Panc1 (cell line): ENCODE results near the gene TSKU.

Experiments used
- CTCF ChIP-seq: fragments of 450-650 bp; IDR thresholded peaks from 2 replicates; pipeline ENCODE4 v1.5.1; 2017; ENCODE audit warnings: mild to moderate bottlenecking
- POLR2AphosphoS5 ChIP-seq: IDR thresholded peaks from 2 replicates; pipeline ENCODE4 v1.6.1; 2012; ENCODE audit warnings: mild to moderate bottlenecking, low read depth, low read length, moderate library complexity
- REST ChIP-seq, 2 experiments: IDR thresholded peaks; 2 replicates each; pipeline ENCODE4 v1.6.1; 2011 to 2012; ENCODE audit warnings: low read depth in 2 of 2, control low read depth in 1 of 2, low read length in 1 of 2, mild to moderate bottlenecking in 1 of 2, moderate library complexity in 1 of 2; ENCODE audit not compliant: insufficient read depth in 1 of 2
- SIN3A ChIP-seq: IDR thresholded peaks from 2 replicates; pipeline ENCODE4 v1.6.1; 2012; ENCODE audit warnings: low read depth, mild to moderate bottlenecking, low read length, moderate library complexity, borderline replicate concordance; ENCODE audit not compliant: insufficient read depth
- TCF7L2 ChIP-seq: IDR thresholded peaks from 2 replicates; pipeline ENCODE4 v1.6.1; 2011; ENCODE audit warnings: mild to moderate bottlenecking, low read depth, low read length, inconsistent platforms

- peak; percentile 24; the same call in 1 of the 2 replicates for TF ChIP-seq CTCF
- no peak for TF ChIP-seq POLR2AphosphoS5
- TF ChIP-seq SIN3A = no peak
- TF ChIP-seq REST (IDR thresholded peaks at IDR 0.05; ENCODE audit: insufficient read depth in 1 of 2, low read depth in 2 of 2, low read length in 1 of 2) = no peak
- no peak for TF ChIP-seq TCF7L2
These were observed 52.9 kb downstream of the TSKU start for GRCh38 chr11:76835928-76836612.
